ENCODE measurements around the gene WRNIP1.

WRNIP1 gene

GRCh38 chr6:2763876-2764540, 1.2 kb upstream of the WRNIP1 start:
- DNase-seq: no peak

GRCh38 chr6:2764610-2765165, 505 bp upstream of the WRNIP1 start:
- DNase-seq: peak; percentile 58

GRCh38 chr6:2765896-2766766, 938 bp downstream of the WRNIP1 start:
- DNase-seq: peak; percentile 32

GRCh38 chr6:2766767-2767656, 1.8 kb downstream of the WRNIP1 start:
- DNase-seq: no peak

GRCh38 chr6:2767657-2768524, 2.7 kb downstream of the WRNIP1 start:
- DNase-seq: no peak

- no peak for DNase-seq
Measured at GRCh38 chr6:2768696-2769095, 3.5 kb downstream of the WRNIP1 start.

- no peak for DNase-seq
Measured at GRCh38 chr6:2770171-2770570, 5.0 kb downstream of the WRNIP1 start.

GRCh38 chr6:2771079-2771478, 5.9 kb downstream of the WRNIP1 start:
- DNase-seq: no peak

- DNase-seq: no peak
Measured at GRCh38 chr6:2772840-2773239, 7.6 kb downstream of the WRNIP1 start.

- no peak for DNase-seq
Measured at GRCh38 chr6:2773449-2773848, 8.3 kb downstream of the WRNIP1 start.

- DNase-seq: no peak
Measured at GRCh38 chr6:2775003-2775402, 9.8 kb downstream of the WRNIP1 start.

- DNase-seq: no peak
Measured at GRCh38 chr6:2777249-2777648, 12.1 kb downstream of the WRNIP1 start.

- no peak for DNase-seq
Measured at GRCh38 chr6:2780102-2780737, 15.0 kb downstream of the WRNIP1 start.

GRCh38 chr6:2781685-2782355, 16.6 kb downstream of the WRNIP1 start:
- no peak for DNase-seq

GRCh38 chr6:2782356-2782708, 17.1 kb downstream of the WRNIP1 start:
- DNase-seq: no peak

GRCh38 chr6:2782825-2783187, 17.6 kb downstream of the WRNIP1 start:
- DNase-seq: no peak

GRCh38 chr6:2783188-2783963, 18.2 kb downstream of the WRNIP1 start:
- DNase-seq: no peak

GRCh38 chr6:2784061-2784460, 18.9 kb downstream of the WRNIP1 start:
- DNase-seq: no peak

- no peak for DNase-seq
Measured at GRCh38 chr6:2784930-2785329, 19.7 kb downstream of the WRNIP1 start.

GRCh38 chr6:2786269-2786668, 21.1 kb downstream of the WRNIP1 start:
- no peak for DNase-seq

Measured in stimulated activated CD4-positive, alpha-beta T cell treated with anti-CD3 and anti-CD28 coated beads, Interleukin-1b, Interleukin-23, amount 100 ng/mL, for 48 hours (primary cell).